Choroid plexus epithelial cell (primary cell): ENCODE measurements around the gene ABCC12.

Experiments used
- DNase-seq: peaks from one replicate; pipeline ENCODE4 v3.0.0-alpha.2; 2010; ENCODE audit warnings: low read depth
- H3K4me3 ChIP-seq: 2 replicates; pipeline ENCODE4 v1.5.1; 2011; ENCODE audit warnings: low read depth, mild to moderate bottlenecking, control low read depth, low read length, moderate library complexity
- CTCF ChIP-seq: conservative IDR thresholded peaks from 2 replicates; pipeline ENCODE4 v1.5.1; 2011; ENCODE audit warnings: low read depth, mild to moderate bottlenecking, control low read depth, inconsistent platforms, low read length, moderate library complexity

Gene ABCC12

GRCh38 chr16:48106446-48106845 is 49.3 kb downstream of the ABCC12 start:
- no peak for TF ChIP-seq CTCF
- DNase-seq, result no peak
- no peak overlapping the region for H3K4me3 ChIP-seq
